Measurements from ENCODE around the gene PTPRE.

- TF ChIP-seq POLR2A (IDR thresholded peaks at IDR 0.05; ENCODE audit: low read depth, low read length) (no peak), TAF1 (IDR thresholded peaks at IDR 0.05; ENCODE audit: low read depth, low read length) (no peak), POLR2AphosphoS5 (IDR thresholded peaks at IDR 0.05; ENCODE audit: low read depth, low read length) (no peak), PAX5 (IDR thresholded peaks at IDR 0.05; ENCODE audit: insufficient read depth, low read length, severe bottlenecking) (no peak), SPI1 (IDR thresholded peaks at IDR 0.05; ENCODE audit: low read depth, low read length) (no peak), POU2F2 (IDR thresholded peaks at IDR 0.05; ENCODE audit: low read depth, low read length) (no peak)
Measured at GRCh38 chr10:127888521-127889312, 18.2 kb upstream of the PTPRE start.
